ENCODE data around the gene DNAAF5. TPM values are rescaled to one million over a fixed set of nuclear protein-coding genes. Genes with fewer than 3 reads are reported as not detected.

The DNAAF5 gene
- total and polyA plus RNA-seq, 12 donors = 10.4 to 30.0 (median 24.7) TPM

GRCh38 chr7:767580-767940 is 41.1 kb downstream of the DNAAF5 start:
- peaks cover 19 to 41% (median 28%) of the 10 kb centered on the region in 9 donors for H3K4me1 ChIP-seq
- no peaks in the 10 kb centered on the region for H3K27me3 ChIP-seq
- H3K27ac ChIP-seq = no peak overlapping the region
- WGBS, 2 donors = 82 to 89% methylated on average over 20 to 21 of the region's 21 CpGs
- no peaks in the 10 kb centered on the region for H3K9me3 ChIP-seq
- ATAC-seq = no peak
- no peak overlapping the region for H3K4me3 ChIP-seq
- no peak for TF ChIP-seq CTCF (IDR thresholded peaks at IDR 0.05)
- H3K36me3 ChIP-seq = peaks cover 0 to 53% (median 31%) of the 10 kb centered on the region in 9 donors
- intact Hi-C loops (cut with DNase I) = no loop called here
- no peak for DNase-seq

GRCh38 chr7:767941-768731 is 41.6 kb downstream of the DNAAF5 start:
- Histone ChIP-seq H3K36me3 (peaks cover 0 to 53% (median 29%) of the 10 kb centered on the region in 9 donors), H3K4me3 (no peak overlapping the region), H3K27ac (peak overlapping the region in 4 of 10 donors; percentile 15 to 54 (median 34)), H3K9me3 (no peaks in the 10 kb centered on the region), H3K27me3 (no peaks in the 10 kb centered on the region), H3K4me1 (peaks cover 19 to 41% (median 28%) of the 10 kb centered on the region in 9 donors)
- 90 to 94% methylated on average over 65 of the region's 65 CpGs for WGBS, 2 donors
- no peak for TF ChIP-seq CTCF (IDR thresholded peaks at IDR 0.05)
- DNase-seq = no peak
- peak in 3 of 8 donors; percentile 16 to 30 (median 22) for ATAC-seq
- intact Hi-C loops (cut with DNase I) = no loop called here

GRCh38 chr7:768881-769504 is 42.5 kb downstream of the DNAAF5 start:
- Histone ChIP-seq H3K9me3 (no peaks in the 10 kb centered on the region), H3K36me3 (peaks cover 0 to 53% (median 24%) of the 10 kb centered on the region in 9 donors), H3K4me3 (no peak overlapping the region), H3K27ac (peak overlapping the region in 4 of 10 donors; percentile 15 to 54 (median 34)), H3K27me3 (no peaks in the 10 kb centered on the region), H3K4me1 (peaks cover 19 to 41% (median 28%) of the 10 kb centered on the region in 9 donors)
- TF ChIP-seq CTCF (IDR thresholded peaks at IDR 0.05) = peak in 3 of 9 donors; percentile 13 to 23 (median 20)
- intact Hi-C loops (cut with DNase I) = no loop called here
- WGBS, 2 donors = 58 to 67% methylated on average over 36 of the region's 36 CpGs
- peak in 7 of 8 donors; percentile 10 to 56 (median 25) for ATAC-seq
- DNase-seq = peak in 1 of 2 donors; percentile 60

GRCh38 chr7:770336-770735 is 43.8 kb downstream of the DNAAF5 start:
- intact Hi-C loops (cut with DNase I) = loop anchor here in 5 of 10 donors (5.0 to 10.0 kb wide), 5 partner anchors 38 to 448 kb away; no protein-coding TSS in a partner anchor
- Histone ChIP-seq H3K4me1 (peaks cover 19 to 41% (median 28%) of the 10 kb centered on the region in 9 donors), H3K9me3 (no peaks in the 10 kb centered on the region), H3K27me3 (no peaks in the 10 kb centered on the region), H3K27ac (peak overlapping the region in 6 of 10 donors; percentile 72 to 93 (median 82)), H3K36me3 (peaks cover 0 to 53% (median 14%) of the 10 kb centered on the region in 9 donors), H3K4me3 (no peak overlapping the region)
- no peak for TF ChIP-seq CTCF (IDR thresholded peaks at IDR 0.05)
- DNase-seq = no peak
- 93 to 94% methylated on average over 14 of the region's 14 CpGs for WGBS, 2 donors
- ATAC-seq = no peak

Data from heart right ventricle (tissue), 16 donors.